MM.1S (cell line): ENCODE measurements around the gene GCLC.

Experiments used
- CTCF ChIP-seq: fragments of 300-600 bp; sonication (generic); IDR thresholded peaks from 2 replicates; pipeline ENCODE4 v1.5.1; 2016; ENCODE audit warnings: antibody characterized with exemption, low read length, mixed read lengths
- EZH2 ChIP-seq: fragments of 300-600 bp; sonication (generic); optimal IDR thresholded peaks from 2 replicates; pipeline ENCODE3; 2017; ENCODE audit warnings: low read depth, mild to moderate bottlenecking, antibody characterized with exemption, low read length, mixed read lengths

- TF ChIP-seq CTCF (no peak), EZH2 (no peak)
Measured at GRCh38 chr6:53513519-53513966, 31.4 kb downstream of the GCLC start.
